ENCODE data around the gene IFNLR1.

Gene IFNLR1

DNA sequence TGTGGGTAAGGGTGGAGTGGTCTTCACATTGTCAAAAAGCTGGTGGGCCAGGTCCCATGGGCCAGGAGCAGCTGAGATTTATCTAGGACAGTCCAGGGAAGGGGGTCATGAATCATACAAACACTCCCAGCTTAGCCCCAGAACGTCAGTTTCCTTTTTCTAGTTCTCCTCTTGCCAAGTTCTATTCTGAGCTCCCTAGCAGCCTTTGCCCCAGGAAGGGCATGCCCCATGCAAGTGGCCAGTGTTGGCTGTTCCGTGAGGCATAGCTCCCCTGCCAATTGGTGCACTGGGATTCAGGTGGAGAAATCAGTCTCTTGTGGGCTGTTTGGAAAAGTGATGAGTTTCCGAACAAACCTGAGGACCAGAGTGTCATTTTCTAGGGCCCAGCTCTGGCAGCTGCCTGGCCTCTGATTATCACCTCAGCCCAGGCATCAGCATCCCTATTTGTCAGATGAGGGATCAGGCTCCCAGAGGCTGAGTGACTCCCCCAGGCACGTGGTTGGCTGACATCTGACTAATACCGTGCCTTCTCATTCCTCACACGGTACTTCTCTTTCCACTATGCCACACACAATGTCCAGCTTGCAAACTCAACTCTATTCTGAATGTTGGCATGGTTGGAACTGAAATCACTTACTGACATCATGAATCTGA lies 60.9 kb downstream of the IFNLR1 start:
- no peak overlapping the region for H3K4me3 ChIP-seq (ENCODE audit: insufficient read depth, low read length, poor library complexity, severe bottlenecking)
- no peaks in the 10 kb centered on the region for H3K79me2 ChIP-seq (ENCODE audit: insufficient read depth, low read length)
- no peak overlapping the region for H3K27ac ChIP-seq (ENCODE audit: low read depth, low read length)
- H2AFZ ChIP-seq (ENCODE audit: low read depth, low read length, severe bottlenecking) = no peak overlapping the region
- no peaks in the 10 kb centered on the region for H4K20me1 ChIP-seq (ENCODE audit: low read depth, low read length)
- no peaks in the 10 kb centered on the region for H3K36me3 ChIP-seq (ENCODE audit: low read length)
- H3F3A ChIP-seq (ENCODE audit: insufficient read depth) = no peaks in the 10 kb centered on the region
- TF ChIP-seq, protein P1, sequence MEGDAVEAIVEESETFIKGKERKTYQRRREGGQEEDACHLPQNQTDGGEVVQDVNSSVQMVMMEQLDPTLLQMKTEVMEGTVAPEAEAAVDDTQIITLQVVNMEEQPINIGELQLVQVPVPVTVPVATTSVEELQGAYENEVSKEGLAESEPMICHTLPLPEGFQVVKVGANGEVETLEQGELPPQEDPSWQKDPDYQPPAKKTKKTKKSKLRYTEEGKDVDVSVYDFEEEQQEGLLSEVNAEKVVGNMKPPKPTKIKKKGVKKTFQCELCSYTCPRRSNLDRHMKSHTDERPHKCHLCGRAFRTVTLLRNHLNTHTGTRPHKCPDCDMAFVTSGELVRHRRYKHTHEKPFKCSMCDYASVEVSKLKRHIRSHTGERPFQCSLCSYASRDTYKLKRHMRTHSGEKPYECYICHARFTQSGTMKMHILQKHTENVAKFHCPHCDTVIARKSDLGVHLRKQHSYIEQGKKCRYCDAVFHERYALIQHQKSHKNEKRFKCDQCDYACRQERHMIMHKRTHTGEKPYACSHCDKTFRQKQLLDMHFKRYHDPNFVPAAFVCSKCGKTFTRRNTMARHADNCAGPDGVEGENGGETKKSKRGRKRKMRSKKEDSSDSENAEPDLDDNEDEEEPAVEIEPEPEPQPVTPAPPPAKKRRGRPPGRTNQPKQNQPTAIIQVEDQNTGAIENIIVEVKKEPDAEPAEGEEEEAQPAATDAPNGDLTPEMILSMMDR (IDR thresholded peaks at IDR 0.05; ENCODE audit: insufficient read depth, low read length, poor library complexity, severe bottlenecking) = no peak
- no peak for TF ChIP-seq EZH2phosphoT487 (conservative IDR thresholded peaks at IDR 0.05; ENCODE audit: low read length)
- H3K4me2 ChIP-seq (ENCODE audit: low read depth, low read length, poor library complexity, severe bottlenecking) = no peak overlapping the region
- no peaks in the 10 kb centered on the region for H3K9me3 ChIP-seq (ENCODE audit: insufficient read depth, low read length)
- H3K9ac ChIP-seq (ENCODE audit: low read length) = no peak overlapping the region
- H3K27me3 ChIP-seq (ENCODE audit: low read length) = no peaks in the 10 kb centered on the region
- no peaks in the 10 kb centered on the region for H3K9me2 ChIP-seq (replicated peaks; ENCODE audit: insufficient read depth, low read length)

DNA sequence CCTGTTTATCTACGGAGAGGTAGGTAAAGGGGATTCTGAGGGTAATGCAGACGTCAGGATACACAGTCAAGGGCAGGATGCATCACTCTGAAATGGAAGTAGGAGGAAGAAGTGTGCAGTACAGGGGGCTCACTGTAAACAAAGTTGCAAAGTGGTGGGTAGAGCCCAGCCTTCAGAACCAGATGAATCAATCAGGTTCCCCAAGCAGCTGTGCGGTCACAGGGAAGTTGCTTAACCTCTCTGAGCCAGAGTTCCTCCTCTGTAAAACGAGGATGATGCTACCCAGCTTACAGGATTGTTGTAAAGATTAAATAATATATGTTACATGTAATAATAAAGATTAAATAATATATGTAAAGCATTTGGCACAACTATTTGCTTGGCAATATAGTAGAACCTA lies 61.6 kb downstream of the IFNLR1 start:
- H3K4me2 ChIP-seq (ENCODE audit: low read depth, low read length, poor library complexity, severe bottlenecking) = no peak overlapping the region
- TF ChIP-seq, protein P1 (IDR thresholded peaks at IDR 0.05; ENCODE audit: insufficient read depth, low read length, poor library complexity, severe bottlenecking) = no peak
- no peak for TF ChIP-seq EZH2phosphoT487 (conservative IDR thresholded peaks at IDR 0.05; ENCODE audit: low read length)

DNA sequence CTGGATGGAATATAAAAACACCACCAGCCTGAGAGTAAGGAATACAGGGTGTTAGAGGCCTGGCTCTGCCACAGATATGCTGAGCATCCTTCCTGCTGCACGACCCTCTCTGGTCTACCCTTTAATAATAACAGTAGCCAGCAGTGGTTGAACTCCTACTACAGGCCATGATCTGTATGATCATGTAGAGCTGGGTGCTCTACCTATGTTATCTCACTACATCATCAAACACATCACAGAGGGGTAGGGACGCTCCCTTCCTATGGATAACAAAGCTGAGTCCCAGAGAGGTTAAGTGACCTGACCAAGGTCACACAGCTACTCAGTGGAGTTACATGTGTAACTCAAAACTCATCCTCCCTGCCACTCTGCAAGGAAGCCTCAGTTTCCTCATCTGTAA lies 62.1 kb downstream of the IFNLR1 start:
- H3F3A ChIP-seq (ENCODE audit: insufficient read depth) = no peaks in the 10 kb centered on the region
- no peaks in the 10 kb centered on the region for H3K9me3 ChIP-seq (ENCODE audit: insufficient read depth, low read length)
- H3K79me2 ChIP-seq (ENCODE audit: insufficient read depth, low read length) = no peaks in the 10 kb centered on the region
- H3K27me3 ChIP-seq (ENCODE audit: low read length) = no peaks in the 10 kb centered on the region
- no peak overlapping the region for H3K27ac ChIP-seq (ENCODE audit: low read depth, low read length)
- H2AFZ ChIP-seq (ENCODE audit: low read depth, low read length, severe bottlenecking) = no peak overlapping the region
- no peak overlapping the region for H3K9ac ChIP-seq (ENCODE audit: low read length)
- no peaks in the 10 kb centered on the region for H4K20me1 ChIP-seq (ENCODE audit: low read depth, low read length)
- no peak overlapping the region for H3K4me2 ChIP-seq (ENCODE audit: low read depth, low read length, poor library complexity, severe bottlenecking)
- no peaks in the 10 kb centered on the region for H3K9me2 ChIP-seq (replicated peaks; ENCODE audit: insufficient read depth, low read length)
- no peak overlapping the region for H3K4me3 ChIP-seq (ENCODE audit: insufficient read depth, low read length, poor library complexity, severe bottlenecking)
- no peak for TF ChIP-seq EZH2phosphoT487 (conservative IDR thresholded peaks at IDR 0.05; ENCODE audit: low read length)
- TF ChIP-seq, protein P1 (IDR thresholded peaks at IDR 0.05; ENCODE audit: insufficient read depth, low read length, poor library complexity, severe bottlenecking) = no peak
- H3K36me3 ChIP-seq (ENCODE audit: low read length) = no peaks in the 10 kb centered on the region

More for the DNA sequence above, 61.6 kb downstream of the IFNLR1 start:
- Histone ChIP-seq H3K9me3 (ENCODE audit: insufficient read depth, low read length) (no peaks in the 10 kb centered on the region), H4K20me1 (ENCODE audit: low read depth, low read length) (no peaks in the 10 kb centered on the region), H3K27ac (ENCODE audit: low read depth, low read length) (no peak overlapping the region), H3K9me2 (replicated peaks; ENCODE audit: insufficient read depth, low read length) (no peaks in the 10 kb centered on the region), H3F3A (ENCODE audit: insufficient read depth) (no peaks in the 10 kb centered on the region), H3K9ac (ENCODE audit: low read length) (no peak overlapping the region), H3K27me3 (ENCODE audit: low read length) (no peaks in the 10 kb centered on the region), H3K79me2 (ENCODE audit: insufficient read depth, low read length) (no peaks in the 10 kb centered on the region), H2AFZ (ENCODE audit: low read depth, low read length, severe bottlenecking) (no peak overlapping the region), H3K36me3 (ENCODE audit: low read length) (no peaks in the 10 kb centered on the region), H3K4me3 (ENCODE audit: insufficient read depth, low read length, poor library complexity, severe bottlenecking) (no peak overlapping the region)

Measured in SU-DHL-6 (cell line).